H9 (cell line): Measurements from ENCODE around the gene DMWD. TPM values are rescaled to one million over a fixed set of nuclear protein-coding genes. Genes with fewer than 3 reads are reported as not detected.

Experiments used
- DNase-seq: peaks from one replicate; pipeline ENCODE4 v3.0.0-alpha.2; 2017
- H2AFZ ChIP-seq: one replicate; pipeline ENCODE4 v1.6.1; 2013; ENCODE audit warnings: mild to moderate bottlenecking, low read length, control low read depth, moderate library complexity
- H2AK5ac ChIP-seq: 2 replicates; pipeline ENCODE4 v1.6.1; 2013; ENCODE audit warnings: low read length, control low read depth, mixed read lengths; ENCODE audit not compliant: insufficient read length
- H2BK120ac ChIP-seq: one replicate; pipeline ENCODE4 v1.6.1; 2013; ENCODE audit warnings: low read depth, mild to moderate bottlenecking, low read length, control low read depth, inconsistent platforms; ENCODE audit not compliant: poor library complexity, severe bottlenecking
- H2BK12ac ChIP-seq: 2 replicates; pipeline ENCODE4 v1.6.1; 2013; ENCODE audit warnings: low read length, control low read depth, mixed read lengths, low read depth; ENCODE audit not compliant: insufficient read length
- H2BK15ac ChIP-seq: 2 replicates; pipeline ENCODE4 v1.6.1; 2013; ENCODE audit warnings: low read depth, low read length, control low read depth
- H2BK20ac ChIP-seq: one replicate; pipeline ENCODE4 v1.6.1; 2013; ENCODE audit warnings: low read depth, mild to moderate bottlenecking, low read length, control low read depth, inconsistent platforms; ENCODE audit not compliant: poor library complexity, severe bottlenecking
- H2BK5ac ChIP-seq: 2 replicates; pipeline ENCODE4 v1.6.1; 2013; ENCODE audit warnings: low read length, control low read depth, mixed read lengths; ENCODE audit not compliant: insufficient read length
- H3K14ac ChIP-seq: 2 replicates; pipeline ENCODE4 v1.6.1; 2013; ENCODE audit warnings: low read length, control low read depth; ENCODE audit not compliant: insufficient read depth
- H3K18ac ChIP-seq: 2 replicates; pipeline ENCODE4 v1.6.1; 2013; ENCODE audit warnings: low read depth, mild to moderate bottlenecking, mixed read lengths, low read length, control low read depth; ENCODE audit not compliant: insufficient read length
- H3K23ac ChIP-seq: 2 replicates; pipeline ENCODE4 v1.6.1; 2013; ENCODE audit warnings: low read length, control low read depth, mixed read lengths, low read depth; ENCODE audit not compliant: insufficient read length
- H3K23me2 ChIP-seq: 2 replicates; pipeline ENCODE4 v1.6.1; 2013; ENCODE audit warnings: low read depth, mild to moderate bottlenecking, mixed read lengths, low read length, control low read depth; ENCODE audit not compliant: insufficient read length, poor library complexity, severe bottlenecking
- H3K27ac ChIP-seq: 2 replicates; pipeline ENCODE4 v1.5.1; 2013; ENCODE audit warnings: low read length, control low read depth, mixed read lengths, low read depth; ENCODE audit not compliant: insufficient read length
- H3K27me3 ChIP-seq: 2 replicates; pipeline ENCODE4 v1.6.1; 2013; ENCODE audit warnings: low read length, control low read depth, inconsistent platforms; ENCODE audit not compliant: insufficient read depth
- H3K4ac ChIP-seq: 2 replicates; pipeline ENCODE4 v1.6.1; 2013; ENCODE audit warnings: low read depth, mild to moderate bottlenecking, control low read depth, inconsistent platforms, low read length, moderate library complexity
- H3K4me1 ChIP-seq: 2 replicates; pipeline ENCODE4 v1.6.1; 2013; ENCODE audit warnings: low read length, control low read depth, inconsistent platforms; ENCODE audit not compliant: insufficient read depth
- H3K4me2 ChIP-seq: 2 replicates; pipeline ENCODE4 v1.6.1; 2013; ENCODE audit warnings: low read length, control low read depth, mixed read lengths; ENCODE audit not compliant: insufficient read length, insufficient read depth
- H3K56ac ChIP-seq: 2 replicates; pipeline ENCODE4 v1.6.1; 2013; ENCODE audit warnings: low read depth, mild to moderate bottlenecking, mixed read lengths, low read length, control low read depth; ENCODE audit not compliant: insufficient read length
- H3K79me1 ChIP-seq: 2 replicates; pipeline ENCODE4 v1.6.1; 2013; ENCODE audit warnings: low read depth, mild to moderate bottlenecking, moderate library complexity, low read length, control low read depth, inconsistent platforms; ENCODE audit not compliant: insufficient read depth, poor library complexity, severe bottlenecking
- H3K79me2 ChIP-seq: 2 replicates; pipeline ENCODE4 v1.6.1; 2013; ENCODE audit warnings: low read length, control low read depth, inconsistent platforms; ENCODE audit not compliant: insufficient read depth
- H3K9ac ChIP-seq: 2 replicates; pipeline ENCODE4 v1.6.1; 2013; ENCODE audit warnings: low read length, control low read depth, mixed read lengths; ENCODE audit not compliant: insufficient read length; ENCODE audit errors: extremely low read depth
- H3K9me3 ChIP-seq: one replicate; pipeline ENCODE4 v1.6.1; 2013; ENCODE audit warnings: low read depth, low read length, inconsistent platforms; ENCODE audit not compliant: control insufficient read depth
- H3T11ph ChIP-seq: one replicate; pipeline ENCODE4 v1.6.1; 2013; ENCODE audit warnings: mild to moderate bottlenecking, low read length, control low read depth, inconsistent platforms
- H4K20me1 ChIP-seq: one replicate; pipeline ENCODE4 v1.6.1; 2013; ENCODE audit not compliant: control insufficient read depth, insufficient read length, insufficient read depth
- H4K5ac ChIP-seq: 2 replicates; pipeline ENCODE4 v1.6.1; 2013; ENCODE audit warnings: low read depth, mild to moderate bottlenecking, mixed read lengths, low read length, control low read depth; ENCODE audit not compliant: insufficient read length
- H4K8ac ChIP-seq: replicated peaks from 2 replicates; pipeline ENCODE4 v1.6.1; 2013; ENCODE audit warnings: low read length, control low read depth, mixed read lengths, low read depth; ENCODE audit not compliant: insufficient read length
- H4K91ac ChIP-seq: 2 replicates; pipeline ENCODE4 v1.6.1; 2013; ENCODE audit warnings: low read depth, mild to moderate bottlenecking, moderate library complexity, mixed read lengths, low read length, control low read depth; ENCODE audit not compliant: insufficient read length
- H3K27ac Mint-ChIP-seq, 3 experiments: 2 replicates in 2 of 3; 3 replicates in 1 of 3; pipeline ENCODE4 v1.8.0; 2020 to 2021; ENCODE audit warnings: mixed read lengths in 3 of 3, mild to moderate bottlenecking in 1 of 3, moderate library complexity in 1 of 3
- H3K27me3 Mint-ChIP-seq: 2 replicates; pipeline ENCODE4 v1.8.0; 2021; ENCODE audit warnings: low read depth, mild to moderate bottlenecking, moderate library complexity, mixed read lengths
- H3K36me3 Mint-ChIP-seq, 3 experiments: 2 replicates in 2 of 3; 3 replicates in 1 of 3; pipeline ENCODE4 v1.8.0; 2020 to 2021; ENCODE audit warnings: low read depth in 3 of 3, mixed read lengths in 3 of 3; ENCODE audit not compliant: insufficient read depth in 1 of 3
- H3K4me1 Mint-ChIP-seq, 2 experiments: 2 replicates each; pipeline ENCODE4 v1.8.0; 2020; ENCODE audit warnings: mixed read lengths in 2 of 2
- H3K4me3 Mint-ChIP-seq, 2 experiments: 2 replicates in 1 of 2; 3 replicates in 1 of 2; pipeline ENCODE4 v1.8.0; 2020 to 2021; ENCODE audit warnings: mild to moderate bottlenecking in 2 of 2, mixed read lengths in 2 of 2, moderate library complexity in 1 of 2
- H3K9me3 Mint-ChIP-seq, 2 experiments: 2 replicates in 1 of 2; 3 replicates in 1 of 2; pipeline ENCODE4 v1.8.0; 2020; ENCODE audit warnings: mild to moderate bottlenecking in 2 of 2, mixed read lengths in 2 of 2, moderate library complexity in 1 of 2
- CTCF ChIP-seq: fragments of 200-600 bp; sonication (generic); conservative IDR thresholded peaks from 3 replicates; pipeline ENCODE4 v1.8.0; 2021; ENCODE audit warnings: antibody characterized with exemption, mild to moderate bottlenecking
- WGBS: extraction: QIAGEN DNeasy Blood & Tissue Kit; methylation state at CpG from one replicate; pipeline ENCODE4 v1.1.7; 2013; ENCODE audit warnings: missing lambda C conversion rate, low lambda C conversion rate, mixed read lengths; ENCODE audit not compliant: insufficient read length; ENCODE audit errors: extremely low coverage; 5-methylcytosine and 5-hydroxymethylcytosine counted together
- total RNA-seq: library from RNA; stranded (reverse); gene quantifications from 2 replicates; pipeline ENCODE4 v1.2.1, GENCODE V29; 2021

Gene DMWD
- total RNA-seq, 1 experiment from 2014 or later, result 75.1 TPM

- Mint-ChIP-seq H3K27ac (no peak overlapping the region; a peak in 1 of 7 replicates), H3K4me3 (no peak overlapping the region), H3K36me3 (no peaks in the 10 kb centered on the region), H3K4me1 (peaks cover 5% of the 10 kb centered on the region in 2 experiments), H3K27me3 (peaks cover 7% of the 10 kb centered on the region), H3K9me3 (no peaks in the 10 kb centered on the region)
- Histone ChIP-seq H4K5ac (no peak overlapping the region), H3K79me2 (no peaks in the 10 kb centered on the region), H3T11ph (no peak overlapping the region), H4K20me1 (no peaks in the 10 kb centered on the region), H3K14ac (no peak overlapping the region), H4K8ac (no peak overlapping the region), H3K4me1 (no peaks in the 10 kb centered on the region; the same call in none of the 2 replicates), H2BK120ac (no peak overlapping the region), H2BK12ac (no peak overlapping the region), H2BK5ac (no peak overlapping the region), H2BK15ac (no peak overlapping the region), H3K79me1 (no peaks in the 10 kb centered on the region), H3K4me2 (no peak overlapping the region), H2AFZ (no peak overlapping the region), H3K27ac (no peak overlapping the region), H3K27me3 (no peaks in the 10 kb centered on the region; the same call in 1 of the 2 replicates), H3K4ac (no peak overlapping the region), H3K18ac (no peak overlapping the region), H3K9ac (no peak overlapping the region), H3K56ac (no peak overlapping the region), H2BK20ac (no peak overlapping the region), H3K9me3 (no peaks in the 10 kb centered on the region), H3K23me2 (no peaks in the 10 kb centered on the region), H3K23ac (no peak overlapping the region), H2AK5ac (no peak overlapping the region), H4K91ac (no peak overlapping the region)
- no CpG with 5 or more reads among the region's 10 CpGs for WGBS
- DNase-seq, result no peak
- no peak for TF ChIP-seq CTCF
These were observed 52.9 kb downstream of the DMWD start for GRCh38 chr19:45739498-45740439.
